Ishikawa (cell line): ENCODE results near the gene RPL18.

Experiments used
- CEBPB ChIP-seq: IDR thresholded peaks from 2 replicates; pipeline ENCODE4 v1.6.1; 2012
- EP300 ChIP-seq: IDR thresholded peaks from 2 replicates; pipeline ENCODE4 v1.6.1; 2012; ENCODE audit warnings: borderline replicate concordance
- FOXM1 ChIP-seq: IDR thresholded peaks from 2 replicates; pipeline ENCODE4 v1.6.1; 2012; ENCODE audit warnings: low read depth, borderline replicate concordance
- MAX ChIP-seq: IDR thresholded peaks from 2 replicates; pipeline ENCODE4 v1.6.1; 2012
- REST ChIP-seq: IDR thresholded peaks from 2 replicates; pipeline ENCODE4 v1.6.1; 2012; ENCODE audit warnings: low read depth, mild to moderate bottlenecking
- USF1 ChIP-seq: IDR thresholded peaks from 2 replicates; pipeline ENCODE4 v1.6.1; 2012
- YY1 ChIP-seq: IDR thresholded peaks from 2 replicates; pipeline ENCODE4 v1.6.1; 2012; ENCODE audit warnings: low read depth

- no peak for TF ChIP-seq EP300
- no peak; the same call in 1 of the 2 replicates for TF ChIP-seq MAX
- no peak for TF ChIP-seq FOXM1
- TF ChIP-seq CEBPB: no peak
- no peak for TF ChIP-seq REST
- no peak for TF ChIP-seq YY1
- TF ChIP-seq USF1: no peak
These were observed 47.4 kb downstream of the RPL18 start for GRCh38 chr19:48571378-48572162.
